ENCODE data around the gene LARGE2. TPM values are rescaled to one million over a fixed set of nuclear protein-coding genes. Genes with fewer than 3 reads are reported as not detected.
A peak's percentile ranks its signal among the peaks of the same experiment; 100 is the strongest.

LARGE2 gene
- not detected in 2 replicates for total RNA-seq (2014; rRNA removed; shearing (Covaris generic))

GRCh38 chr11:45922425-45923082, at the start of gene LARGE2:
LARGE2 (plus strand) TSS chr11:45922656; CDS start chr11:45922883, 227 bp downstream.
- no peak for DNase-seq (ENCODE audit: low spot score)
- in situ Hi-C loops (cut with HindIII; ENCODE audit: low sequenced_read_pairs) = no loop called here

- peak; percentile 86 for DNase-seq (ENCODE audit: low spot score)
- in situ Hi-C loops (cut with HindIII; ENCODE audit: low sequenced_read_pairs) = no loop called here
Observed at GRCh38 chr11:45876401-45876800, 46.1 kb upstream of the LARGE2 start.

GRCh38 chr11:45877221-45877620, 45.2 kb upstream of the LARGE2 start:
- in situ Hi-C loops (cut with HindIII; ENCODE audit: low sequenced_read_pairs) = no loop called here
- no peak for DNase-seq (ENCODE audit: low spot score)

GRCh38 chr11:45877845-45878244, 44.6 kb upstream of the LARGE2 start:
- DNase-seq (ENCODE audit: low spot score) = no peak
- in situ Hi-C loops (cut with HindIII; ENCODE audit: low sequenced_read_pairs) = no loop called here

GRCh38 chr11:45879803-45880686, 42.4 kb upstream of the LARGE2 start:
- in situ Hi-C loops (cut with HindIII; ENCODE audit: low sequenced_read_pairs) = no loop called here

GRCh38 chr11:45880772-45881570, 41.5 kb upstream of the LARGE2 start:
- peak; percentile 97 for DNase-seq (ENCODE audit: low spot score)
- in situ Hi-C loops (cut with HindIII; ENCODE audit: low sequenced_read_pairs) = no loop called here

More at GRCh38 chr11:45879803-45880686, 42.4 kb upstream of the LARGE2 start:
- no peak for DNase-seq (ENCODE audit: low spot score)

- peak; percentile 70 for DNase-seq (ENCODE audit: low spot score)
- in situ Hi-C loops (cut with HindIII; ENCODE audit: low sequenced_read_pairs) = no loop called here
Observed at GRCh38 chr11:45881708-45882368, 40.6 kb upstream of the LARGE2 start.

- in situ Hi-C loops (cut with HindIII; ENCODE audit: low sequenced_read_pairs) = no loop called here
- DNase-seq (ENCODE audit: low spot score) = peak; percentile 35
Observed at GRCh38 chr11:45884596-45885185, 37.8 kb upstream of the LARGE2 start.

- in situ Hi-C loops (cut with HindIII; ENCODE audit: low sequenced_read_pairs) = no loop called here
- DNase-seq (ENCODE audit: low spot score) = peak; percentile 74
Observed at GRCh38 chr11:45885274-45885920, 37.1 kb upstream of the LARGE2 start, which contains the start of gene MAPK8IP1. MAPK8IP1 (plus strand) TSS chr11:45885651; CDS start chr11:45885821, 170 bp downstream.

- DNase-seq (ENCODE audit: low spot score) = peak; percentile 55
- in situ Hi-C loops (cut with HindIII; ENCODE audit: low sequenced_read_pairs) = no loop called here
Observed at GRCh38 chr11:45885921-45886721, 36.3 kb upstream of the LARGE2 start.

- DNase-seq (ENCODE audit: low spot score) = no peak
- in situ Hi-C loops (cut with HindIII; ENCODE audit: low sequenced_read_pairs) = no loop called here
Observed at GRCh38 chr11:45886816-45887520, 35.5 kb upstream of the LARGE2 start.

GRCh38 chr11:45887587-45887986, 34.9 kb upstream of the LARGE2 start:
- in situ Hi-C loops (cut with HindIII; ENCODE audit: low sequenced_read_pairs) = no loop called here
- DNase-seq (ENCODE audit: low spot score) = peak; percentile 49

- no peak for DNase-seq (ENCODE audit: low spot score)
- in situ Hi-C loops (cut with HindIII; ENCODE audit: low sequenced_read_pairs) = no loop called here
Observed at GRCh38 chr11:45889555-45889954, 32.9 kb upstream of the LARGE2 start.

- in situ Hi-C loops (cut with HindIII; ENCODE audit: low sequenced_read_pairs) = no loop called here
- no peak for DNase-seq (ENCODE audit: low spot score)
Observed at GRCh38 chr11:45889966-45890365, 32.5 kb upstream of the LARGE2 start.

- in situ Hi-C loops (cut with HindIII; ENCODE audit: low sequenced_read_pairs) = no loop called here
- peak; percentile 46 for DNase-seq (ENCODE audit: low spot score)
Observed at GRCh38 chr11:45890886-45891550, 31.4 kb upstream of the LARGE2 start.

GRCh38 chr11:45892856-45893255, 29.6 kb upstream of the LARGE2 start:
- in situ Hi-C loops (cut with HindIII; ENCODE audit: low sequenced_read_pairs) = no loop called here
- DNase-seq (ENCODE audit: low spot score) = no peak

All from G401 (cell line).